Loucy (cell line): ENCODE measurements around the gene KCNK1.

ENCODE experiments used
- H2AFZ ChIP-seq: fragments of 200-600 bp; sonication (generic); 2 replicates; pipeline ENCODE4 v1.6.0; 2016; ENCODE audit warnings: antibody characterized with exemption, mild to moderate bottlenecking, low read length, moderate library complexity
- H3F3A ChIP-seq: fragments of 200-600 bp; 2 replicates; pipeline ENCODE4 v1.6.0; 2016; ENCODE audit warnings: antibody characterized with exemption, low read depth, mild to moderate bottlenecking
- H3K27me3 ChIP-seq: fragments of 200-600 bp; sonication (generic); 2 replicates; pipeline ENCODE4 v1.6.1; 2014; ENCODE audit warnings: low read length, mild to moderate bottlenecking; ENCODE audit not compliant: insufficient read depth, poor library complexity, severe bottlenecking
- H3K36me3 ChIP-seq: fragments of 200-600 bp; sonication (generic); 2 replicates; pipeline ENCODE4 v1.6.1; 2016; ENCODE audit warnings: low read length; ENCODE audit not compliant: insufficient read depth
- H3K4me1 ChIP-seq: fragments of 200-600 bp; sonication (generic); 2 replicates; pipeline ENCODE4 v1.5.1; 2014; ENCODE audit warnings: low read length, mild to moderate bottlenecking; ENCODE audit not compliant: insufficient read depth, poor library complexity, severe bottlenecking
- H3K4me2 ChIP-seq: fragments of 200-600 bp; sonication (generic); 2 replicates; pipeline ENCODE4 v1.6.0; 2014; ENCODE audit warnings: antibody characterized with exemption, low read length, low read depth, mild to moderate bottlenecking; ENCODE audit not compliant: poor library complexity, severe bottlenecking
- H3K4me3 ChIP-seq: fragments of 200-600 bp; sonication (generic); 2 replicates; pipeline ENCODE4 v1.5.1; 2014; ENCODE audit warnings: low read length, mild to moderate bottlenecking, mixed read lengths; ENCODE audit not compliant: poor library complexity, severe bottlenecking
- H3K79me2 ChIP-seq: fragments of 200-600 bp; sonication (generic); 2 replicates; pipeline ENCODE4 v1.6.1; 2014; ENCODE audit warnings: low read length; ENCODE audit not compliant: insufficient read depth
- H3K9ac ChIP-seq: fragments of 200-600 bp; sonication (generic); 2 replicates; pipeline ENCODE4 v1.6.0; 2014; ENCODE audit warnings: mild to moderate bottlenecking, low read depth, low read length, moderate library complexity; ENCODE audit not compliant: poor library complexity, severe bottlenecking
- H3K9me2 ChIP-seq: fragments of 200-600 bp; sonication (generic); replicated peaks from 2 replicates; pipeline ENCODE4 v1.6.1; 2016; ENCODE audit warnings: low read depth, low read length, mixed read lengths
- H3K9me3 ChIP-seq: fragments of 200-600 bp; sonication (generic); 2 replicates; pipeline ENCODE4 v1.6.1; 2014; ENCODE audit warnings: mild to moderate bottlenecking, antibody characterized with exemption, low read length, low read depth; ENCODE audit not compliant: insufficient read depth
- H4K20me1 ChIP-seq: fragments of 200-600 bp; sonication (generic); 2 replicates; pipeline ENCODE4 v1.6.0; 2014; ENCODE audit warnings: antibody characterized with exemption, low read length, mild to moderate bottlenecking; ENCODE audit not compliant: insufficient read depth, poor library complexity, severe bottlenecking
- CTCF ChIP-seq: fragments of 200-600 bp; sonication (generic); conservative IDR thresholded peaks from 2 replicates; pipeline ENCODE4 v1.5.1; 2014; ENCODE audit warnings: mild to moderate bottlenecking, antibody characterized with exemption, low read length
- EZH2phosphoT487 ChIP-seq: fragments of 200-600 bp; IDR thresholded peaks from 2 replicates; pipeline ENCODE4 v1.6.1; 2018; ENCODE audit warnings: antibody characterized with exemption, mild to moderate bottlenecking, moderate library complexity, borderline replicate concordance

KCNK1 gene

GRCh38 chr1:233572896-233573295 is 41.0 kb upstream of the KCNK1 start:
- Histone ChIP-seq H3K79me2 (no peaks in the 10 kb centered on the region), H3K9ac (no peak overlapping the region), H3K36me3 (no peaks in the 10 kb centered on the region), H2AFZ (no peak overlapping the region), H3K4me2 (no peak overlapping the region), H4K20me1 (no peaks in the 10 kb centered on the region), H3K9me3 (no peaks in the 10 kb centered on the region), H3K27me3 (no peaks in the 10 kb centered on the region), H3F3A (no peaks in the 10 kb centered on the region), H3K9me2 (no peaks in the 10 kb centered on the region), H3K4me1 (no peaks in the 10 kb centered on the region), H3K4me3 (no peak overlapping the region)
- TF ChIP-seq CTCF (no peak), EZH2phosphoT487 (no peak)

GRCh38 chr1:233575450-233575849 is 38.5 kb upstream of the KCNK1 start:
- H3K36me3 ChIP-seq = no peaks in the 10 kb centered on the region
- no peaks in the 10 kb centered on the region for H3F3A ChIP-seq
- no peak overlapping the region for H2AFZ ChIP-seq
- H3K9me3 ChIP-seq = peaks cover 3% of the 10 kb centered on the region; the same call in 1 of the 2 replicates
- no peaks in the 10 kb centered on the region for H3K4me1 ChIP-seq
- no peak overlapping the region for H3K4me3 ChIP-seq
- no peak for TF ChIP-seq CTCF
- no peak for TF ChIP-seq EZH2phosphoT487
- no peak overlapping the region for H3K9ac ChIP-seq
- no peaks in the 10 kb centered on the region for H3K27me3 ChIP-seq
- H3K9me2 ChIP-seq = no peaks in the 10 kb centered on the region
- H4K20me1 ChIP-seq = no peaks in the 10 kb centered on the region
- H3K79me2 ChIP-seq = no peaks in the 10 kb centered on the region
- no peak overlapping the region for H3K4me2 ChIP-seq

GRCh38 chr1:233582439-233582838 is 31.5 kb upstream of the KCNK1 start:
- Histone ChIP-seq H3K4me1 (peaks cover 27% of the 10 kb centered on the region), H3K36me3 (no peaks in the 10 kb centered on the region), H3K4me3 (no peak overlapping the region), H3K4me2 (no peak overlapping the region), H3K9me3 (peaks cover 3% of the 10 kb centered on the region; the same call in 1 of the 2 replicates), H3K79me2 (no peaks in the 10 kb centered on the region), H3F3A (no peaks in the 10 kb centered on the region), H3K9ac (no peak overlapping the region), H3K9me2 (no peaks in the 10 kb centered on the region), H2AFZ (no peak overlapping the region), H4K20me1 (no peaks in the 10 kb centered on the region), H3K27me3 (no peaks in the 10 kb centered on the region)
- TF ChIP-seq EZH2phosphoT487 = no peak
- TF ChIP-seq CTCF = no peak
